ENCODE results near the gene OR2L5. TPM values are rescaled to one million over a fixed set of nuclear protein-coding genes. Genes with fewer than 3 reads are reported as not detected.

OR2L5 gene
- total RNA-seq, 1 experiment from 2014 or later: not detected

DNA sequence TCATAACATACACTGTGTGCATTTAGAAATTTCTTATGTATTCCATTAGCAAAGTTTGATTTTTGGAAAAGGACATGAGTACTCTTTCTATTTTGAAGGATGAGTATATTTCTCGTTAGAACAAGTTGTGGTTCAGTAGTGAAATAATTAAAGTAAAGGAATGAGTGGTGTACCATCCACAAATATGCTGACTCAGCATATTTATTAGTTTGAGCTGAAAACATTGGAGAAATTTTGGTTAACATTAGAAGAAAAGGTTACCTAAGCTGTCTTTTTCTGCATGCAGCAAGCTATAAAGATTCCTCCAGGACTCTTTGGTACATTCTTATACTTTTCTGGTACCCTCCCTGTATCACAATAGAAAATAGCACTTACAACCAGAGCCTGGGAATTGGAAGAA, 5.7 kb upstream of the OR2L5 start:
- no peak for TF ChIP-seq EZH2 (IDR thresholded peaks at IDR 0.05; ENCODE audit: borderline replicate concordance, low read depth, low read length, poor library complexity, severe bottlenecking)
- TF ChIP-seq, protein P1, sequence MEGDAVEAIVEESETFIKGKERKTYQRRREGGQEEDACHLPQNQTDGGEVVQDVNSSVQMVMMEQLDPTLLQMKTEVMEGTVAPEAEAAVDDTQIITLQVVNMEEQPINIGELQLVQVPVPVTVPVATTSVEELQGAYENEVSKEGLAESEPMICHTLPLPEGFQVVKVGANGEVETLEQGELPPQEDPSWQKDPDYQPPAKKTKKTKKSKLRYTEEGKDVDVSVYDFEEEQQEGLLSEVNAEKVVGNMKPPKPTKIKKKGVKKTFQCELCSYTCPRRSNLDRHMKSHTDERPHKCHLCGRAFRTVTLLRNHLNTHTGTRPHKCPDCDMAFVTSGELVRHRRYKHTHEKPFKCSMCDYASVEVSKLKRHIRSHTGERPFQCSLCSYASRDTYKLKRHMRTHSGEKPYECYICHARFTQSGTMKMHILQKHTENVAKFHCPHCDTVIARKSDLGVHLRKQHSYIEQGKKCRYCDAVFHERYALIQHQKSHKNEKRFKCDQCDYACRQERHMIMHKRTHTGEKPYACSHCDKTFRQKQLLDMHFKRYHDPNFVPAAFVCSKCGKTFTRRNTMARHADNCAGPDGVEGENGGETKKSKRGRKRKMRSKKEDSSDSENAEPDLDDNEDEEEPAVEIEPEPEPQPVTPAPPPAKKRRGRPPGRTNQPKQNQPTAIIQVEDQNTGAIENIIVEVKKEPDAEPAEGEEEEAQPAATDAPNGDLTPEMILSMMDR (conservative IDR thresholded peaks at IDR 0.05; ENCODE audit: low read depth, low read length): no peak
- Histone ChIP-seq H3K36me3 (ENCODE audit: insufficient read depth, low read length, poor library complexity, severe bottlenecking) (no peaks in the 10 kb centered on the region), H3K27me3 (replicated peaks; ENCODE audit: insufficient read depth, low read depth, low read length, poor library complexity) (no peaks in the 10 kb centered on the region), H3K9me3 (ENCODE audit: low read depth, low read length, poor library complexity, severe bottlenecking) (peaks cover 41% of the 10 kb centered on the region), H3K27ac (ENCODE audit: low read depth, low read length, poor library complexity, severe bottlenecking) (no peak overlapping the region), H3K4me1 (ENCODE audit: insufficient read depth, low read length, poor library complexity, severe bottlenecking) (no peaks in the 10 kb centered on the region), H3K4me3 (ENCODE audit: low read depth, low read length, poor library complexity, severe bottlenecking) (no peak overlapping the region)
- intact Hi-C loops (cut with micrococcal nuclease; ENCODE audit: unreplicated experiment): no loop called here
- no TSS peak for BruUV-seq (replicated peaks)
- ChIA-PET POLR2A (ENCODE audit: low non-redundant PET) (no interaction called here), CTCF (no interaction called here)
- no peak for DNase-seq (ENCODE audit: low spot score)

DNA sequence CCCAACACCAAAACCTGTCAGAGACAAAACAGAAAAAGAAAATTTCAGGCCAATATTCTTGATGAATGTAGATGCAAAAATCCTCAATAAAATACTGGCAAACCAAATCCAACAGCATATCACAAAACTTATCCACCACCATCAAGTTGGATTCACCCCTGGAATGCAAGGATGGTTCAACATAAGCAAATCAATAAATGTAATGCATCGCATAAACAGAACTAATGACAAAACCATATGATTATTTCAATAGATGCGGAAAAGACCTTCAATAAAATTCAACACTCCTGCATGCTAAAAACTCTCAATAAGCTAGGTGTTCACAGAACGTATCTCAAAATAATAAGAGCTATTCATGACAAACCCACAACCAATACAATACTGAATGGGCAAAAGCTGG, 3.8 kb upstream of the OR2L5 start:
- TF ChIP-seq EZH2 (IDR thresholded peaks at IDR 0.05; ENCODE audit: borderline replicate concordance, low read depth, low read length, poor library complexity, severe bottlenecking): no peak
- TF ChIP-seq, protein P1 (conservative IDR thresholded peaks at IDR 0.05; ENCODE audit: low read depth, low read length): no peak

DNA sequence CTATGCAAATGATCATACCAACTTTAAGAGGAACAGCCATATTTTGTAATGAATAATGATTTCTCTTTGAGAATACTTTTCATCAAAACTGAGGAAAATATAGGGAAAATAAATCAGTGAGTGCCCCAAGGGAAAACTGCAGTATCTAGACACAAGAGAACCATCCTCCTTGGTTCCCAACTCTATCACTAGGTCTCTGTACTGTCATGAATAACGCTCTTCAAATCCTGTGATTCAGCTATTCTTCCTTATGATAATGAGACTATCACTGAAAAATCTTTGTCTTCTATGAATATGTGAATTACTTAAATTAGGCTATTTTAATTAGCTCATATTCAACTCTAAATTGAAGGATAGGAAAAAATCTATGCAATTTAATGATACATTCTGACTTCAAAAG, 2.3 kb downstream of the OR2L5 start:
- intact Hi-C loops (cut with micrococcal nuclease; ENCODE audit: unreplicated experiment): no loop called here
- ChIA-PET CTCF (no interaction called here), POLR2A (ENCODE audit: low non-redundant PET) (no interaction called here)
- no peak for DNase-seq (ENCODE audit: low spot score)
- Histone ChIP-seq H3K9me3 (ENCODE audit: low read depth, low read length, poor library complexity, severe bottlenecking) (peaks cover 20% of the 10 kb centered on the region), H3K27ac (ENCODE audit: low read depth, low read length, poor library complexity, severe bottlenecking) (no peak overlapping the region), H3K4me1 (ENCODE audit: insufficient read depth, low read length, poor library complexity, severe bottlenecking) (no peaks in the 10 kb centered on the region), H3K36me3 (ENCODE audit: insufficient read depth, low read length, poor library complexity, severe bottlenecking) (no peaks in the 10 kb centered on the region), H3K4me3 (ENCODE audit: low read depth, low read length, poor library complexity, severe bottlenecking) (no peak overlapping the region), H3K27me3 (replicated peaks; ENCODE audit: insufficient read depth, low read depth, low read length, poor library complexity) (no peaks in the 10 kb centered on the region)
- no TSS peak for BruUV-seq (replicated peaks)
- no peak for TF ChIP-seq EZH2 (IDR thresholded peaks at IDR 0.05; ENCODE audit: borderline replicate concordance, low read depth, low read length, poor library complexity, severe bottlenecking)
- TF ChIP-seq, protein P1 (conservative IDR thresholded peaks at IDR 0.05; ENCODE audit: low read depth, low read length): no peak

More for the DNA sequence above, 3.8 kb upstream of the OR2L5 start:
- BruUV-seq (replicated peaks): no TSS peak
- Histone ChIP-seq H3K27ac (ENCODE audit: low read depth, low read length, poor library complexity, severe bottlenecking) (no peak overlapping the region), H3K4me3 (ENCODE audit: low read depth, low read length, poor library complexity, severe bottlenecking) (no peak overlapping the region), H3K9me3 (ENCODE audit: low read depth, low read length, poor library complexity, severe bottlenecking) (peaks cover 47% of the 10 kb centered on the region), H3K4me1 (ENCODE audit: insufficient read depth, low read length, poor library complexity, severe bottlenecking) (no peaks in the 10 kb centered on the region), H3K36me3 (ENCODE audit: insufficient read depth, low read length, poor library complexity, severe bottlenecking) (no peaks in the 10 kb centered on the region), H3K27me3 (replicated peaks; ENCODE audit: insufficient read depth, low read depth, low read length, poor library complexity) (no peaks in the 10 kb centered on the region)
- intact Hi-C loops (cut with micrococcal nuclease; ENCODE audit: unreplicated experiment): no loop called here
- CTCF ChIA-PET: no interaction called here
- DNase-seq (ENCODE audit: low spot score): no peak
- POLR2A ChIA-PET (ENCODE audit: low non-redundant PET): no interaction called here
